T1000 (cell line): ENCODE results near the gene TLR7.

Source experiments
- DNase-seq: peaks from one replicate; lab custom pipeline; 2025; ENCODE audit warnings: mixed read lengths; lab: John Stamatoyannopoulos, UW

The TLR7 gene

DNA sequence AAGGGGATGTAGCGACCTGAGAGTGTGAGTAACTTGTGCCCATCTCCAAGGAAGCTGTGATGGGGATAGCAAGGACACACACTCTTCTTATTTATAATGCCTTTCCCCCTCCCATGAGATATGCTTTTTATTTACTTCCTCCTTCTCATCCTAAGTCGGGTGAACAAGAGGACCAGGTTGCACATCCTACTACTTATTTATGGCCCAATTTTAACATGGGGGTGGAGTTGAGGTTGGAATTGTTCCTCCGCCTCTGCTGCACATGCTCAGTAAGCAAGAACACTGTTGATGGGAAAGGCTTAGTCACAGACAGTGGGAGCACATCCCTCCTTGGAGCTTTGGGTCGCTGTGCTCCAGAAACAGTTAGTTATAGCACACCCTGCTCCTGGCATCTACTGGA lies 24.3 kb downstream of the TLR7 start:
- DNase-seq: no peak

DNA sequence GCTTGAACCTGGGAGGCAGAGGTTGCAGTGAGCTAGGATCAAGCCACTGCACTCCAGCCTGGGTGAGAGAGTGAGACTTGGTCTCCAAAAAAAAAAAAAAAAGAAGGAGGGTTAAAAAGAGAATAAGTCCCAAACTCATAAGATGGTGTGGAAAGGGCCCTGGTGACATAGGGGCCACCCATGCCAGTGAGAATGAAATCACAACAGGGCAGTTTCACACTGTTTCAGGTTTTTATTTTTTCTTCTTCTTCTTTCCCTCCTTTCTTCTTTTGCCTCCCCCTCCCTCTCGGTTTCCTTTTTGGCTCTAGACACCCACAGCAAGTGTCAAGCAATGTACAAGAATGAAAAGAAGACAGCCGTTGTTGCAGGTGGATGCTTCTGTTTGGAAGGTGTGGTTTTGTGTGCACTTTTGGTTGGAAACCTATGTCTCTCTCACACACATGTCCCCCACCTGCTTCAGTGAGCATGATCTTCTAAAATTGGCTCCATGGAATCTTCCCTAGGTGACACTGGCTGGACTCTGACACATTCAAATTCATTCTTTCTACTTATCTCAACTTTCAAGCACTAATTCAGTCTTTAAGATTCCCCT lies 25.1 kb downstream of the TLR7 start:
- DNase-seq: no peak

DNA sequence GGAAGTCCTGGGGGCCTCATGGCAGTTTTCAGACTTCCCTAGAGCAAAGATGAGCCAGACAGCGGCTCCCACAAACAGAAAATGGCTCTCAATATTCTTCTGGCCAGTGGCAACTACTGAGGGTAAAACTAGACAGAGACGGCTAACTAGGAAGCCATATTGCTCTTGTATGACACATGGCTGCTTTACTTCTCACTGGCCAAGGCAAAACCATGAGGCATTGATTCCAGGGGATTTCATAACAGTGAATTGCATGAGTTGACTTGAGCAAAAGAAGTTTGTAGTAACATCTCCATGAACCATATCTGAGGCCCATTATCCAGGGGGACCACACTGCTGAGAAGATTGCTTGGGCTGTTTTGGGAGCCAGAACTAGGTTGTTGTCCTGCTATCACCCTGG lies 25.8 kb downstream of the TLR7 start:
- no peak for DNase-seq

DNA sequence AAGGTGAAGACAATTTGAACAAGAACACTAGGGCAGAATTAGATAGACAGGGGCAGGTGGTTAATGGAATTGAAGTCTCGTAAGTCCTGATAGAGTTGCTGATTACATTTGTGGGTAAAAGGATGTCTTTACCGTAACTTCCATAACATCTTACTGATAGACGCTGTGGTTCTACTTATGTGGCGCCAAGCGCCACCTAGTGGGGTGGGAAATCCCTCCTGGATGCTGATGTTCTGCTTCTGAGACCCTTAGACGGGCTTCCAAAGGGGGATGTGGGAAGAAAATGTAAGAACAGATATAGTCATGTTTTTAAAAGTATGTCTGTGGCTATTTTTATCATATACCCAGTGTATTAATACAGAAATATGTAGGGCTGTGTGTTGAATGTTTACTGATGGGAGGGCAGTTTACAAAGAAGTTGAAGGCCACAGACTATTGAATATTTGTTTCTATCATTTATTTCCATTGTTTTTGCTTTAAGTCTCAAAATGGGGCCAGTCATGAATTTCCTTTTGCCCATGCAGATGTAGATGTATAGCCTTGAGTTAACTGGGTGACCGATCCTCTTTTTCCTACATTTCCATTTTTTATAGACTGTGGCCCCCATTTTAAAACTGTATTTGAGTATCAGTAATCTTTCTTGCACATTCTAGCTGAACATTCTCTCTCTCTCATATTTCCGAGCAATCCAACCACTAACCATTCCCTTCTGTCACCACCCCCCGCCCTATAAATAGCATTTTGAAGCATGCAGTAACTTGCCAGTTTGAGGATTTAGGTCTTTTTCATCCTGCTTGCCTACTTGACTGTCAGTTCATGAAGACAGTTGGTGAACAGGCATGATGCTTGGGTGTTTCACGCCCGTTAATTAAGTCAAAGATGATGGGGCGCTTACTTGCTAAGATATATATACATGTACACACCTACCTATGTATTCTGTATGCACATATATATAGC lies 27.5 kb downstream of the TLR7 start:
- DNase-seq: no peak

DNA sequence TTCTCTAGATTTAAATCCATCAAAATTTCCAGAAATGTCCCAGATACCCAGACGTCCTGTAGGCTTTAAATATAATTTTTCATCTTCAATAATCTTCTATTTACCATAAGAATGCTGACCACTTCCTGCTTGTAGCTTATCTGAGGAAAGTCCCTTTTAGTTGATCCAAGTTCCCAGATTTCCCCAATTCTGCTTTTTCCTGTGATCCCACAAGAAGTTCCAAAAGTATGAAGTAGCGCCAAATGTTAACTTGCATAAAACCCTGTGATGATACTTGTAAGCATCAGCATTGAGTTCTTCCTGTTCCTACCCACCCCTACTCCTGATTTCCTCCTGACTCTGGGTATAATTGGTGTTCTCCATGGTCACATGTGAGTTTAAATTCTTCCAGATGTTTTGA lies 29.0 kb downstream of the TLR7 start:
- no peak for DNase-seq

DNA sequence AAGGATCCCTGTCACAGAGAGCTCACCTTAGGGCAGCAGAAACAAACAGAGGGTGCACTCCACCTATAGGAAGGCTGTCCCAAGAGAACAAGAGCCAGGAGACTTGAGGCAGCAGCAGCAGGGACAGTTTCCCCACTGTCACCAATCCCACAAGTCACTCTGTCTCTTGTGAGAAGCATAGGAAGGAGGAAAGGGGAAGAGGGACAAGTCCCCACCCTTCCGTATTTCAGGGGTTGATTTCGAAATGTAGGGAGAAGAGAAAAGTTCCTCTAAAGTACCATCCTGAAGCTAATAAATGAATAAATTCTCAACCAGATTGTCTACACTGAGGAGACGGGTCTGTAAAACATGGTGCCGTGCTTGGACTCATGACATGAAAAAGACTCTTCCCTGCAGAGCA lies 30.1 kb downstream of the TLR7 start:
- DNase-seq: no peak

DNA sequence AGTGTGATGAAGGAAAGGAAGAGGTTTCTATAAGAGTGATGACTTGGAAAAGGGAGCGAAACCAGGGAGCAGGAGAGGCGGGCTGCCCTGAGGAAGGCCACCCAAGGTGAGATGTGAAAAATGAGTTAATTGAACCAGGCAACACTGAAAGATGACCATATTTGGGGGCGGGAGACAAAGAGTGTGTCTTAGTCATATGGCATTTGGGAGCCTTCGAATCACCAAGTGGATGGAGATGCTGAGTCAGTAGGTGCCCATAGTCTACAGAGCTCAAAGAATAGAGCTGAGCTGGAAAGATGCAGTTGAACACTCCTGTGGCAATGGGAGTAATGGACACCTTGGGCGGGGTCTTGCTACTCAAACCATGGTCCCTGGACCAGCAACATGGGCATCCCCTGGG lies 31.2 kb downstream of the TLR7 start:
- DNase-seq: no peak

DNA sequence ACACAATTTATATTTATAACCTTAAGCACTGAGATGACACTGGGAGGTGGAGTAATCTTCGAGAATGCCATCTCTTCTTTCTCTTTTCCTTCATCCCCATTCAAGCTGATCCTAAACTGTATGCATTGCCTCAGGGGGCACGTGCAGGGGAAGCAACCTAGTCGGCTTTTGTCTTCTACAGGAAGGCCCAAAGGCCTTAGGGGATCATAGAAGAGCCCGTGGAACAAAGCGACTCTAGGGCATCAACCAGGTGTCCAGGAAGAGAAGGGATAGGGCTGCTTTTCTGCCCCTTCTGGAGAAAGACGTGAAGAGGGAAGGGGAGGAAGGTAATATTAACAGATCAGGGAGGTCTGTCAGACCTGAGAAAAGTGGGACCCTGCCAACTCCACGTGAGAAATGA lies 32.6 kb downstream of the TLR7 start:
- no peak for DNase-seq

DNA sequence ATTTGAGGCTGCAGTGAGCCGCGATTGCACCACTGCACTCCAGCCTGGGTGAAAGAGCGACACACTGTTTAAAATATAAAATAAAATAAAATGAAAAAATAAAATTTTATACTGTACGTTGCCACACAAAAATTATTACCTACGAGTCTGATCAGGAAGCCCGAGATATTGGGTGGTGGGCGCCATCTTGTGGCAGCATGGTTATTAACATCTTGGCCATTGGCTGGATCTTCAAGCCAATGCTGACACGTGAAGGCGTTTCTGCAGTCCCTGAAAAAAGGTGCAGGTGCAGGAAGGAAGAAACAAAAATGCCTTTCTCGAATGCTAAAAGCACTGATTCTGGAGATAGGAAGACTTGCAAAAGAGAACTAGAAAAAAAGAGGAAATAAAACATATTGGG lies 34.6 kb downstream of the TLR7 start:
- no peak for DNase-seq

DNA sequence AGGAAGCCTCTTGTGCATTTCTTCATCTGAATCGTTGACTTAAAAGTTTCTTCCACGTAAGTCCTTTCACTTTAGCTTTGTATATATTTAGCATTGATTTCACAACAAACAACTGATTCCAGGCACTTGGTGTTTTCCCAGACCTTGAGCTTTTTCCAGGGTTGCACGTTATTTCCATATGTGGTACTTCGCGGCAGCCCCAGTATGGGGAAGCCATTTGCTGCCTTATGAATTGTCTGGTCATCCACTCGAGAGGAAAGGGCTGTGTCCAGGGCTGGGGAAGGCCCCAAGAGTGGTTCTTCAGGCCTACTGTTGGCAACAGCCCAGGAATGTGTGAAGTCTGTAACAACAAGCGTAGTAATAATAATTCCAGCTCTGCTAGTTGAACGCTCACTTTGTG lies 36.8 kb downstream of the TLR7 start:
- DNase-seq: no peak

DNA sequence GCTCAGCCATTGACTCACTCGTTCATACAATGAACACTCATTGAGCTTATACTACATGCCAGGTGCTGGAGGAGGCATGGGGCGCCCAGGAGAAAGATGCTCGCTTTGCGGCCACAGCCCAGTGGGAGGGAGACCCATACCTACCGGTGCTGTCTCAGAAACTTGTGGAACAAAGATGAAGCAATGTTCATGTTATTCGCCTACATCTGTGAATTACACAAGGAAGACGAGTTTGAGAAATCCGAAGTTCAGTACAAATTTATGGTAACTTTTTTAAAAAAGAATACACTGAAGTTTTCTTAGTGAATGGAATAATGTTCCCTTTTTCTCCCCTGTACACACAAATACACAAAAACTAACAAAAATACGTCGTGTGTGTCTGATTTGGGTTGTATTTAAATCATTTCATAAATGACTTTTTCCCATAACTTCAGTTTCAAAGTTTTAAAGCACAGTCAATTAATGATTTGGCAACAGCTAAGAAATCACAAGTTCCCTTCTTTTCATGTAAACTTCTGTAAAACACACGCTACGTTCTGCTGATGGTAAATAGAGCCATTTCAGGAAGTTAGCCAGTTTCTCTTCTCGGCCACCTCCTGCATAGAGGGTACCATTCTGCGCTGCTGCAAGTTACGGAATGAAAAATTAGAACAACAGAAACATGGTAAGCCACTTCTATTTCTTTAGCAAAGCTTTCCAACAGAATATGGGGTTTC lies 39.3 kb downstream of the TLR7 start, which contains the start of gene TLR8:
TLR8 (plus strand) TSS at position 575 of the 716 bp plus-strand sequence; CDS start at position 662, 87 bp downstream.
- no peak for DNase-seq

DNA sequence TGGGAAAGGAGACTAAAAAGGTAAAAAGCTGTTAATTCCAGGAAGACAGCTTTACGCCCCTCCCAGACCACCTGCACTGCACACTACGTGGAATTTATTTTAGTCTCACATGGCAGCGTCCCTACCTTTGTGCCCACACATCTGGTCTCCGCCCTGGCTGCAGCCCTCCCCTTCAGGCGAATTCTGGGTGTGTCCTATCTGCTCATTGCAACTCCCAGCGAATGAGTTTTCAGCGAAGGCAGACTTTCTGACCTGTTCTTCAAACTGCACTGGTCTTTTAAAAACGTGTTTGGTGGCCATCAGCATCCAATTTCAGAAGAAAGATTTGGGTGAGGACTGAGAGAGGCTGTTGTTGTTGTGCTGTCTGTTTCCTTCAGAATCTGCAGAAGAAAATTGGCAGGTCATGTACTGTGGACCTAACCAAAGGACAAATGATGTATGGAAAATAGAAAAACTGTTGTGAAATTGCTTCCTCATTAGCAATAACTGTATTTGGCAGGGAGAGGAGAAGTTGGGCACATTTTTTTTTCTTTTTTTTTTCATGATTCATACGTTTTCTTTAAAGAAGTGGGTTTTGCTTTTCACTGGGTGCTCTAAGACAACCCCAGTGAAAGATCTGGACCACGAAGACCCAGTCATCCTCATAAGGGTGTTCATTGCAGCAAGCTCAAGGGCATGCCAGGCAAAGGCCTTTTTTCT lies 43.7 kb downstream of the TLR7 start:
- DNase-seq: no peak

DNA sequence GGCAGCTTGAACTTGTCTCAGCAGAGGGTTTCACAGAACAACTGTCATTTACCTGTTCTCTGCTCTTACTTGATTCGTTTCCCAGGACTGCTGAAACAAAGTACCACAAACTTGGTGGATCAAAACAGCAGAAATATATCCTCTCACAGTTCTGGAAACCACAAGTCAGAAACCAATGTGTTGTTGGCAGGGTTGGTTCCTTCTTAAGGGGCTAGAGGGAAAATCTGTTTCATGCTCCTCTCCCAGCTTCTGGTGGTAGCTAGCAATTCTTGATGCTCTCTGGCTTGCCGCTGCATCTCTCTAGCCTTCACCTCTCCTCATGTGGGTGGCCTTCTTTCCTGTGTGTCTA lies 44.2 kb downstream of the TLR7 start:
- DNase-seq: no peak

DNA sequence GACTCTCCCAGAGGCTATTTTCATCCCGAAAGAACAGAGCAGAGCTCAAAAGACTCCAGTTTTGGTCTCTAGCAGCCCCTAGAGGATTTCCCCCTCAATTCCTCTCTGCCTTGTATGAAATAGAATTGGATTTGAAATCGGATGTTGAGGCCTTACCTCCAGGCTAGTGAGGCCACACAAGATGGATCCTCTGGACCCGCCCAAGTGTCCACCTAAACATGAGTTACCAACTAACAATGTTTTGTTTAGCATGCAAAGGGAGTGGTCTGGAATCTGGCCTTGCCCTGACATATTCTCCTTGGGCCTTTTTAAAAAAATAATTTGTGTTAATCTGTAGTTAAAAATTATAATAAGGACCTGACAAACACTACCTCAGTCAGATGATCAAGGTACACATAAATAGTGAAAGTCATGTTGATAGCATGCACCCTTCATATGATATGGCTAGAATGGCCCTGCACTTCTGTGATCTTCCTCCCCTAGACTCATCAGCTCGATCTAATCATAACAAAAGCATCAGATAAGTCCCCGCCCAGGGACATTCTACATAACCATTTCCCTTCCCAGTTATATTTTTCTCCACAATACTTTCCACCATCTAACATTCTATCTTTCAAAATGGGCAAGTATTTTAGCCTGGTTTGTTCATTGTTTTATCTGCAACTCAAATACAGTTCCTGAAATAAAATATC lies 46.1 kb downstream of the TLR7 start:
- DNase-seq: no peak

DNA sequence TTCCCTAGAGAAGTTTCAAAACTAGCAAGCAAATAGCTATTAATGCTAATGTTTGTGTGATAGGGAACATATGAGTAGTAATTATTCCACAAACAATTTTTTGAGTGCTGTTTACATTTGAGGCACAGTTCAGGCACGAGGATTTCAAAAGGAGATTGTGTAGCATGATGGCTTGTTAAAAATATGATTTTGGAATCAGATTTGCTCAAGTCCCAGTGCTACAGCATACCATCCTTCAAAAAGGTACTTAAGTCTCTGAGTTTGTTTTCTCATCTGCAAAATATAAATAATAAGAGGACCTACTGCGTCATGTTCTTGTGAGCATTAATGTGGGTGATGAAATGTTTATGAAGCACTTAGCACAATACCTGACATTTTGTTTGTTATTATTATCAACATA lies 50.9 kb downstream of the TLR7 start:
- DNase-seq: no peak

DNA sequence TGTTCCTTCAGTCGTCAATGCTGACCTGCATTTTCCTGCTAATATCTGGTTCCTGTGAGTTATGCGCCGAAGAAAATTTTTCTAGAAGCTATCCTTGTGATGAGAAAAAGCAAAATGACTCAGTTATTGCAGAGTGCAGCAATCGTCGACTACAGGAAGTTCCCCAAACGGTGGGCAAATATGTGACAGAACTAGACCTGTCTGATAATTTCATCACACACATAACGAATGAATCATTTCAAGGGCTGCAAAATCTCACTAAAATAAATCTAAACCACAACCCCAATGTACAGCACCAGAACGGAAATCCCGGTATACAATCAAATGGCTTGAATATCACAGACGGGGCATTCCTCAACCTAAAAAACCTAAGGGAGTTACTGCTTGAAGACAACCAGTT lies 52.2 kb downstream of the TLR7 start:
- DNase-seq: no peak

DNA sequence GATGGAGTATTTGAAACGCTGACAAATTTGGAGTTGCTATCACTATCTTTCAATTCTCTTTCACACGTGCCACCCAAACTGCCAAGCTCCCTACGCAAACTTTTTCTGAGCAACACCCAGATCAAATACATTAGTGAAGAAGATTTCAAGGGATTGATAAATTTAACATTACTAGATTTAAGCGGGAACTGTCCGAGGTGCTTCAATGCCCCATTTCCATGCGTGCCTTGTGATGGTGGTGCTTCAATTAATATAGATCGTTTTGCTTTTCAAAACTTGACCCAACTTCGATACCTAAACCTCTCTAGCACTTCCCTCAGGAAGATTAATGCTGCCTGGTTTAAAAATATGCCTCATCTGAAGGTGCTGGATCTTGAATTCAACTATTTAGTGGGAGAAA lies 52.7 kb downstream of the TLR7 start:
- DNase-seq: no peak

DNA sequence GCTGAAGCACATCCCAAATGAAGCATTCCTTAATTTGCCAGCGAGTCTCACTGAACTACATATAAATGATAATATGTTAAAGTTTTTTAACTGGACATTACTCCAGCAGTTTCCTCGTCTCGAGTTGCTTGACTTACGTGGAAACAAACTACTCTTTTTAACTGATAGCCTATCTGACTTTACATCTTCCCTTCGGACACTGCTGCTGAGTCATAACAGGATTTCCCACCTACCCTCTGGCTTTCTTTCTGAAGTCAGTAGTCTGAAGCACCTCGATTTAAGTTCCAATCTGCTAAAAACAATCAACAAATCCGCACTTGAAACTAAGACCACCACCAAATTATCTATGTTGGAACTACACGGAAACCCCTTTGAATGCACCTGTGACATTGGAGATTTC lies 54.1 kb downstream of the TLR7 start:
- DNase-seq: no peak

DNA sequence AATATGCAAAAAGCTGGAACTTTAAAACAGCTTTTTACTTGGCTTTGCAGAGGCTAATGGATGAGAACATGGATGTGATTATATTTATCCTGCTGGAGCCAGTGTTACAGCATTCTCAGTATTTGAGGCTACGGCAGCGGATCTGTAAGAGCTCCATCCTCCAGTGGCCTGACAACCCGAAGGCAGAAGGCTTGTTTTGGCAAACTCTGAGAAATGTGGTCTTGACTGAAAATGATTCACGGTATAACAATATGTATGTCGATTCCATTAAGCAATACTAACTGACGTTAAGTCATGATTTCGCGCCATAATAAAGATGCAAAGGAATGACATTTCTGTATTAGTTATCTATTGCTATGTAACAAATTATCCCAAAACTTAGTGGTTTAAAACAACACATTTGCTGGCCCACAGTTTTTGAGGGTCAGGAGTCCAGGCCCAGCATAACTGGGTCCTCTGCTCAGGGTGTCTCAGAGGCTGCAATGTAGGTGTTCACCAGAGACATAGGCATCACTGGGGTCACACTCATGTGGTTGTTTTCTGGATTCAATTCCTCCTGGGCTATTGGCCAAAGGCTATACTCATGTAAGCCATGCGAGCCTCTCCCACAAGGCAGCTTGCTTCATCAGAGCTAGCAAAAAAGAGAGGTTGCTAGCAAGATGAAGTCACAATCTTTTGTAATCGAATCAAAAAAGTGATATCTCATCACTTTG lies 55.2 kb downstream of the TLR7 start:
- DNase-seq: no peak

DNA sequence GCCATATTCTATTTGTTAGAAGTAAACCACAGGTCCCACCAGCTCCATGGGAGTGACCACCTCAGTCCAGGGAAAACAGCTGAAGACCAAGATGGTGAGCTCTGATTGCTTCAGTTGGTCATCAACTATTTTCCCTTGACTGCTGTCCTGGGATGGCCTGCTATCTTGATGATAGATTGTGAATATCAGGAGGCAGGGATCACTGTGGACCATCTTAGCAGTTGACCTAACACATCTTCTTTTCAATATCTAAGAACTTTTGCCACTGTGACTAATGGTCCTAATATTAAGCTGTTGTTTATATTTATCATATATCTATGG lies 55.7 kb downstream of the TLR7 start:
- no peak for DNase-seq

DNA sequence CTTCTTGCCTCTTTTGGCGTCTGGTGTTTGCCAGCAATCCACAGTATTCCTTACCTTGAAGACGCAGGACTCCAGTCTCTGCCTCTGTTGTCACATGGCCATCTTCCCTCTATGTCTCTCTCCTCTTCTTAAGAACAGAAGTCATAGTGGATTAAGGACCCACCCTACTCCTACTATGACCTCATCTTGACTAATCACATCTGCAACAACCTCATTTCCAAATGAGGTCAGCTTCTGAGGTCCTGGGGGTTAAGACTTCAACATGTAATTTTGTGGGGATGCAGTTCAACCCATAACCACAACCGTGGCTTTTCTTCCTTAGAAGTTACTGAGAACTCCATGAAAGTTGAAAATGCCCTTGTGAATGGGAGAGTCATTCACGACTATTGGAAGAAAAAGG lies 62.8 kb downstream of the TLR7 start:
- DNase-seq: no peak
